WTC11 (cell line): Measurements from ENCODE around the gene TPBG. TPM values are rescaled to one million over a fixed set of nuclear protein-coding genes. Genes with fewer than 3 reads are reported as not detected.

Experiments
- ATAC-seq: fragments of 200-7000 bp; cut with Tn5 transposase; 2 replicates; pipeline ENCODE4 v1.10.0; 2021; ENCODE audit warnings: mild to moderate bottlenecking, moderate library complexity
- CTCF ChIA-PET: fragments of 300-600 bp; sonication (Branson Sonifier 250); formaldehyde crosslinking; loops from one replicate; lab custom pipeline; 2021; ENCODE audit warnings: antibody characterized with exemption; lab: Charles Lee
- POLR2A ChIA-PET: fragments of 350-600 bp; sonication (Branson Sonifier 250); formaldehyde crosslinking; loops from one replicate; lab custom pipeline; 2021; ENCODE audit warnings: antibody characterized with exemption; lab: Charles Lee
- DNase-seq: peaks from one replicate; pipeline ENCODE4 v3.0.0; 2021; ENCODE audit warnings: low spot score
- H3K27ac Mint-ChIP-seq: 2 replicates; pipeline ENCODE4 v1.8.0; 2021; ENCODE audit warnings: mixed read lengths
- H3K27me3 Mint-ChIP-seq: 2 replicates; pipeline ENCODE4 v1.8.0; 2021; ENCODE audit warnings: low read depth, mild to moderate bottlenecking, moderate library complexity, mixed read lengths
- H3K36me3 Mint-ChIP-seq: 2 replicates; pipeline ENCODE4 v1.8.0; 2021; ENCODE audit warnings: mixed read lengths
- H3K4me1 Mint-ChIP-seq: 2 replicates; pipeline ENCODE4 v1.8.0; 2022; ENCODE audit warnings: mixed read lengths
- H3K4me3 Mint-ChIP-seq: 2 replicates; pipeline ENCODE4 v1.8.0; 2021; ENCODE audit warnings: mild to moderate bottlenecking, moderate library complexity, mixed read lengths
- H3K9me3 Mint-ChIP-seq: 2 replicates; pipeline ENCODE4 v1.8.0; 2021; ENCODE audit warnings: mixed read lengths
- CREM ChIP-seq: sonication (generic); formaldehyde crosslinking; IDR thresholded peaks from 2 replicates; pipeline ENCODE4 v1.8.1; 2022; ENCODE audit warnings: mild to moderate bottlenecking, missing genetic modification reagents, moderate library complexity
- IRF2 ChIP-seq: sonication (generic); formaldehyde crosslinking; IDR thresholded peaks from 2 replicates; pipeline ENCODE4 v1.8.0; 2022; ENCODE audit warnings: low read depth, missing genetic modification reagents, borderline replicate concordance
- MYBL2 ChIP-seq: sonication (generic); formaldehyde crosslinking; IDR thresholded peaks from 2 replicates; pipeline ENCODE4 v1.8.1; 2023; ENCODE audit warnings: mild to moderate bottlenecking, moderate library complexity, missing genetic modification reagents
- total RNA-seq: library from RNA; stranded (reverse); gene quantifications from 3 replicates; pipeline ENCODE4 v1.2.3, GENCODE V29; 2021
- TF ChIP-seq, protein P1 (sequence below): fragments of 250-450 bp; sonication (Bioruptor Pico); conservative IDR thresholded peaks from 2 replicates; pipeline ENCODE4 v1.9.0; 2021; ENCODE audit warnings: mild to moderate bottlenecking
- TF ChIP-seq, protein P2 (sequence below): fragments of 200-600 bp; IDR thresholded peaks from 2 replicates; pipeline ENCODE4 v1.8.0; 2022; ENCODE audit warnings: antibody characterized with exemption
- TF ChIP-seq, protein P3 (sequence below): sonication (generic); formaldehyde crosslinking; IDR thresholded peaks from 2 replicates; pipeline ENCODE4 v1.8.0; 2022; ENCODE audit warnings: mild to moderate bottlenecking, missing genetic modification reagents
- TF ChIP-seq, protein P4 (sequence below): sonication (generic); formaldehyde crosslinking; IDR thresholded peaks from 2 replicates; pipeline ENCODE4 v1.8.0; 2022; ENCODE audit warnings: mild to moderate bottlenecking, missing genetic modification reagents

The TPBG gene
- total RNA-seq, 1 experiment from 2014 or later: 35.3 TPM

DNA sequence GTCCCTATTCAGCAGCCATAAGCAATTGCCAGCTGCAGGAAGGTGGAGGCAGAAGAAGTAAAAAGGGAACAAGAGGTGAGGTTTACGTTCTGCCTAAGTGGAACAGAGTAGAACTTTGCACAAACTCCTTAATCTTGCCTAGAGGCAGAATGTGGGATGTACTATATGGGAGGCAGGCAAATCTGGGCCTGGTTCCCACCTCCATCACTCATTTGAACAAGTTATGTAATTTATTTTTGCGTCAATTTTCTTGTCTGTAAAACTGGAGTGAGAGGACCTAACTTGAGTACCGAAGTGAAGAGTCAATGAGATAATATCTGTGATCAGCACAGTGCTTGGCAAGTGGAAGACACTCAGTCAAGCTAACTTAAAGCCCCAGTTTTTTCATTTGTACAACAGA, 2.0 kb upstream of the TPBG start (continued):
- TF ChIP-seq, protein P1, sequence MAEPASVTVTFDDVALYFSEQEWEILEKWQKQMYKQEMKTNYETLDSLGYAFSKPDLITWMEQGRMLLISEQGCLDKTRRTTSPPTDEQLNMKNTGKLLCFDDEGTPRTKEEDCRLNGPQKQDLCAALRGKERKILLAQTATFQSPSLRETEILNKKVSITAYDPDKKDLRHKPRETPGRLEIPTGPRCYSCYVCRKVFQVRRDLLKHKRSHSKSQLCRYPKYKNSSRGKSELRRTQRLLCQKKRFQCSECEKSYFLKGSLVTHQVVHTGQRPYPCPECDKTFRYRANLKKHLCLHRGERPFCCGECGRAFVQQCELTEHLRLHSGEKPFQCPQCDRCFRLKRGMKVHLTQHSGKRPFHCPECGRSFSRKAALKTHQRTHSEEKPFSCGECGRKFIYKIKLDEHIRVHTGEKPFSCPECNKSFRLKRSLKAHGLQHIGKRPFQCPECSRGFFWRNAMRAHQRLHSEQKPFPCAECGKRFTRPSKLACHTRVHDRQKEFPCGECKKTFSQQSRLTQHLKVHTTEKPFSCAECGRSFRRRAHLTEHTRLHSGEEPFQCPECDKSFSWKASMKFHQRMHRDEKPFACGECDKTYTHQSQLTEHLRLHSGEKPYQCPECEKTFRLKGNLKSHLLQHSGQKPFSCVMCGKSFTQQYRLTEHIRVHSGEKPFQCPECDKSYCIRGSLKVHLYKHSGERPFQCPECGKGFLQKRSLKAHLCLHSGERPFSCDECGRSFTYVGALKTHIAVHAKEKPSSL (CRISPR knock-in tag): no peak

DNA sequence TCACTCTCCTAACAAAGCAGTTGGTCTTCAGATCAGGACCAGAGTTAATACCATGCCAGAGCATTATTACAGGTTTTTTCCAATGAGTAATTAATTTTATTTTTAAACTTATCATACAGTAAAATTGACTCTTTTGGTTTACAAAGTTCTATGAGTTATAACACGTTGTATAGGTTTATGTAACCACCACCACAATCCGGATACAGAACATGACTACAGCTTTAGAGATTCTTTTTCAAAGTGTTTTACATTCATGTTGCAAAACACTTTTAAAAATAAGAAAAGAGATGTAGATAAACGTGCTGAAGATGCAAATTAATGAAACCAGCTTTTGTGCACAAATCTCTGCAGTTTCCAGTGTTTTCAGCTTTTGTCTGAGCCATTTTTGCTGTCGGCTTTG, 1.5 kb upstream of the TPBG start:
- CTCF ChIA-PET: interaction anchor here (1.2 to 1.7 kb wide), 2 partner anchors 12 to 14 kb away, joined by 6 to 16 read pairs; no protein-coding TSS in a partner anchor
- ATAC-seq (no peak), DNase-seq (no peak)
- H3K4me1 Mint-ChIP-seq: peaks cover 26% of the 10 kb centered on the region
- H3K36me3 Mint-ChIP-seq: peaks cover 8% of the 10 kb centered on the region
- no peaks in the 10 kb centered on the region for H3K9me3 Mint-ChIP-seq
- H3K27ac Mint-ChIP-seq: no peak overlapping the region
- POLR2A ChIA-PET: interaction anchor here (2.1 kb wide), 1 partner anchor 703 kb away, joined by 9 read pairs; the partner anchor contains the start of gene UBE3D
- no peak for TF ChIP-seq IRF2
- peaks cover 3% of the 10 kb centered on the region; the same call in 1 of the 2 replicates for H3K27me3 Mint-ChIP-seq
- H3K4me3 Mint-ChIP-seq: peak overlapping the region; percentile 93

DNA sequence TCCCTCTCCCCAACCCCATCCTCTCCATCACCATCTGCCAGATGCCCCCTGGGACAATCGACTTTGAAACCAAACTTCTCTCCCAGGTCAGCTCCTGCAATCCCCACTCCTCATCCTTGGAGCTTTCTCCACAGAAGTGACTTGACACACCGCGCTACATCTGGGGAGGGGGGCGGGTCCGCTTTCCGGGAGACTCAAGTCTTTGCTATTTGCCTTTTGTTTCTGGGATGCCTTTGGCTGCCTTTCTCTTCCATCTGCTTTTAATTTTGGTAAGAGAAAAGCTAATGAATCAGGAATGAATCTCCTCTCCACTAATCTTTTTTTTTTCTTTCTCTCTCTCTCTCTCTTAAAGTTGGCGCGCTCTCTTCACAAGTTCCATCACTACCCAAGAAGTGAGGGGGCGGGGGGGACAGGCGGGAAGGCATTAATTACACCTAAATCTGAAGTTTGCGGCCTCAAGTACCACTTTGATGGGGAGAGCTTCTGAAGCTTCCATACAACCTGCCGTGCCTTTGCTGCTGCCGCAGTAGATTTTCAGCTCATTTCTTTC, 664 bp upstream of the TPBG start:
- DNase-seq (no peak), ATAC-seq (no peak)
- TF ChIP-seq CREM (CRISPR knock-in tag): no peak
- TF ChIP-seq, protein P2, sequence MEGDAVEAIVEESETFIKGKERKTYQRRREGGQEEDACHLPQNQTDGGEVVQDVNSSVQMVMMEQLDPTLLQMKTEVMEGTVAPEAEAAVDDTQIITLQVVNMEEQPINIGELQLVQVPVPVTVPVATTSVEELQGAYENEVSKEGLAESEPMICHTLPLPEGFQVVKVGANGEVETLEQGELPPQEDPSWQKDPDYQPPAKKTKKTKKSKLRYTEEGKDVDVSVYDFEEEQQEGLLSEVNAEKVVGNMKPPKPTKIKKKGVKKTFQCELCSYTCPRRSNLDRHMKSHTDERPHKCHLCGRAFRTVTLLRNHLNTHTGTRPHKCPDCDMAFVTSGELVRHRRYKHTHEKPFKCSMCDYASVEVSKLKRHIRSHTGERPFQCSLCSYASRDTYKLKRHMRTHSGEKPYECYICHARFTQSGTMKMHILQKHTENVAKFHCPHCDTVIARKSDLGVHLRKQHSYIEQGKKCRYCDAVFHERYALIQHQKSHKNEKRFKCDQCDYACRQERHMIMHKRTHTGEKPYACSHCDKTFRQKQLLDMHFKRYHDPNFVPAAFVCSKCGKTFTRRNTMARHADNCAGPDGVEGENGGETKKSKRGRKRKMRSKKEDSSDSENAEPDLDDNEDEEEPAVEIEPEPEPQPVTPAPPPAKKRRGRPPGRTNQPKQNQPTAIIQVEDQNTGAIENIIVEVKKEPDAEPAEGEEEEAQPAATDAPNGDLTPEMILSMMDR: 0 out of 2 replicates have a peak, but pooled peaks have one; percentile 3
- peaks cover 8% of the 10 kb centered on the region for H3K36me3 Mint-ChIP-seq
- ChIA-PET CTCF (interaction anchor here (0.6 to 2.1 kb wide), 27 partner anchors 8 to 705 kb away, joined by 3 to 16 read pairs (median 3); partner anchors contain the start of genes DOP1A, IBTK and UBE3D), POLR2A (interaction anchor here (0.6 to 2.1 kb wide), 6 partner anchors 68 to 702 kb away, joined by 3 to 9 read pairs (median 4); partner anchors contain the start of gene UBE3D)
- peaks cover 26% of the 10 kb centered on the region for H3K4me1 Mint-ChIP-seq
- H3K27ac Mint-ChIP-seq: peak overlapping the region; percentile 97
- H3K27me3 Mint-ChIP-seq: peaks cover 3% of the 10 kb centered on the region; the same call in 1 of the 2 replicates
- peak overlapping the region; percentile 93 for H3K4me3 Mint-ChIP-seq
- no peaks in the 10 kb centered on the region for H3K9me3 Mint-ChIP-seq

DNA sequence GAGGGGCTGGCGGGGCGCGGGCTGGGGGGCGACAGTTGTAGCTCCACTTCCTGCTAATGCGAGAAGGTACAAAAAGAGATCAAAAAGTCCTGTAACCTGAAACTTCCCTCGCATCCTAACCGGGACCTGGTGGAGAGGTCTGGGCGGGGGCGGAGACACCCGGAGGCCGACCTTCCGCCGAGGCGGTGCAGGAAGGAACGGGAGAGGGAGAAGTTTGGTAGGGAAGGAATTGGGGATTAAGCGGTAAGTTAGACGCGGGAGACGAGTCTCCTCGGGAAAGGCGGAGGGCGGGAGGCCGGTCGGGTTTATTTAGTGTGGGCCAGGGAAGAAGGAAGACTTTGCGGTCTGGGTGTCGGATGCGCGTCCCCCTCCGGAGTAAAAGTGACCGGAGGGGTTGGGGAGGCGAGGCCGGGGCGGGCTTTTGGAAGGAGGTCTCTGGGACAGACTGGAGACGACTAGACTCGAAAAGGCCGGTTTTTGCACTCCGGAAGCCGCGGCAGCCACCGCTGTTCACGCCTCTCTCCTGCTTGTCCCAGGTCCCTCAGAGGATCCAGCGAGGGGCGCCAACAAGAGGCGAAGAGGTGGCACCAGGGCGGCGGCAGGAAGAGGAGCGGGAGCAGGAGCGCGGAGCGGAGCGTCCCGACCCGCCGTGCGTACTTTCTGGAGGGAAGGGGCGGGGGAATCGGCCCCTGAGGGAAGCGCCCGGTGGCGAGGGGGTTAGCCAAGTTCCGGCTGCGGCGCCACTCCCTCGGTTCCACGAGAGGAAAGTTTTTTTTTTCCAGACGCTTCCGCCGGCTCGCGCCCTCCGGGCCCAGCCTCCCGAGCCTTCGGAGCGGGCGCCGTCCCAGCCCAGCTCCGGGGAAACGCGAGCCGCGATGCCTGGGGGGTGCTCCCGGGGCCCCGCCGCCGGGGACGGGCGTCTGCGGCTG, 734 bp downstream of the TPBG start:
- H3K9me3 Mint-ChIP-seq: no peaks in the 10 kb centered on the region
- peak; percentile 59 for ATAC-seq
- H3K27ac Mint-ChIP-seq: peak overlapping the region; percentile 97
- ChIA-PET POLR2A (interaction anchor here (0.9 to 2.1 kb wide), 5 partner anchors 18 to 701 kb away, joined by 3 to 9 read pairs (median 4); partner anchors contain the start of gene UBE3D), CTCF (interaction anchor here (0.6 to 2.1 kb wide), 18 partner anchors 9 to 703 kb away, joined by 3 to 16 read pairs (median 3); partner anchors contain the start of genes DOP1A, IBTK and UBE3D)
- peaks cover 3% of the 10 kb centered on the region; the same call in 1 of the 2 replicates for H3K27me3 Mint-ChIP-seq
- TF ChIP-seq, protein P3, sequence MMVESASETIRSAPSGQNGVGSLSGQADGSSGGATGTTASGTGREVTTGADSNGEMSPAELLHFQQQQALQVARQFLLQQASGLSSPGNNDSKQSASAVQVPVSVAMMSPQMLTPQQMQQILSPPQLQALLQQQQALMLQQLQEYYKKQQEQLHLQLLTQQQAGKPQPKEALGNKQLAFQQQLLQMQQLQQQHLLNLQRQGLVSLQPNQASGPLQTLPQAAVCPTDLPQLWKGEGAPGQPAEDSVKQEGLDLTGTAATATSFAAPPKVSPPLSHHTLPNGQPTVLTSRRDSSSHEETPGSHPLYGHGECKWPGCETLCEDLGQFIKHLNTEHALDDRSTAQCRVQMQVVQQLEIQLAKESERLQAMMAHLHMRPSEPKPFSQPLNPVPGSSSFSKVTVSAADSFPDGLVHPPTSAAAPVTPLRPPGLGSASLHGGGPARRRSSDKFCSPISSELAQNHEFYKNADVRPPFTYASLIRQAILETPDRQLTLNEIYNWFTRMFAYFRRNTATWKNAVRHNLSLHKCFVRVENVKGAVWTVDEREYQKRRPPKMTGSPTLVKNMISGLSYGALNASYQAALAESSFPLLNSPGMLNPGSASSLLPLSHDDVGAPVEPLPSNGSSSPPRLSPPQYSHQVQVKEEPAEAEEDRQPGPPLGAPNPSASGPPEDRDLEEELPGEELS: no peak
- TF ChIP-seq, protein P4, sequence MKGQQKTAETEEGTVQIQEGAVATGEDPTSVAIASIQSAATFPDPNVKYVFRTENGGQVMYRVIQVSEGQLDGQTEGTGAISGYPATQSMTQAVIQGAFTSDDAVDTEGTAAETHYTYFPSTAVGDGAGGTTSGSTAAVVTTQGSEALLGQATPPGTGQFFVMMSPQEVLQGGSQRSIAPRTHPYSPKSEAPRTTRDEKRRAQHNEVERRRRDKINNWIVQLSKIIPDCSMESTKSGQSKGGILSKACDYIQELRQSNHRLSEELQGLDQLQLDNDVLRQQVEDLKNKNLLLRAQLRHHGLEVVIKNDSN (CRISPR knock-in tag): peak; percentile 16; the same call in 1 of the 2 replicates
- 0 out of 2 replicates have a peak, but pooled peaks have one; percentile 4 for TF ChIP-seq MYBL2 (CRISPR knock-in tag)
- H3K36me3 Mint-ChIP-seq: peaks cover 8% of the 10 kb centered on the region
- H3K4me1 Mint-ChIP-seq: peaks cover 29% of the 10 kb centered on the region
- peak; percentile 65 for DNase-seq
- H3K4me3 Mint-ChIP-seq: peak overlapping the region; percentile 93
